Kidney tubule cell (primary cell): ENCODE data around the gene NUBP2.

ENCODE experiments used
- DNase-seq: peaks from one replicate; pipeline ENCODE4 v3.0.0-alpha.2; 2018; ENCODE audit warnings: low spot score

Gene NUBP2

DNA sequence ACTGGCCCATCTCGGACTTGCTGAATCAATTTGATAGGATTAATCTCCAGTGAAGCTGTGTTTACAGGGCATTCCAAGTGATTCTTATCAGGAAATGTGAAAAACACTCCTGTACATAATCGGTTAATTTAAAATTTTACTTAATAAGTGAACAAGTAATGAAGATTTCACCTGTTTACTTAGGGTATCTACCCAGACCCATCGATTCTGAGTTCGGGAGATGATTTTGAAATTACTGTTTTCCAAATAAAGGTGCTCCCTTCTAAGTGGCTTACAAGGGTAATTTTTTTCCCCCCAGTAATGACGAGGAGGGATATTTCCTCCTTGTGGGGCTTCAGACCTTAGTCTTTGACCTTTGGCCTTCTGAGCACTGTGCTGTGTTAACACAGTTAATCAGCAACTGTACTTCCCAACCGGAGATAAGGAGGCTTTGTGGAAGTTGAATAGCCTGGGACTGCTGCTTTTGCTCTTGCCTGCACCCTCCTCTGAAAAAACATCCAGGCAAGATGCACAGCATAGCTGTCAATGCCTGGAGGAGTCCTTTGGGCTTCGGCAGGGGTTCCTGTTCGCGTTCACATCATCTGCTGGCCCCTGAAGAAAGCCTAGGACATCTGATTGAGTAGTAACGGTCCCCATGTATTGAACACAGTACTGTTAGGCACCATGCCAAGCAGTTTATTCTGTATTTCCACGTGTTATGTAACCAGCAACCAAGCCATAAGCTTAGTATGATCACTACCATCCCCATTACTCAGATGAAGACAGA is 46.1 kb downstream of the NUBP2 start:
- peak; percentile 39 for DNase-seq

DNA sequence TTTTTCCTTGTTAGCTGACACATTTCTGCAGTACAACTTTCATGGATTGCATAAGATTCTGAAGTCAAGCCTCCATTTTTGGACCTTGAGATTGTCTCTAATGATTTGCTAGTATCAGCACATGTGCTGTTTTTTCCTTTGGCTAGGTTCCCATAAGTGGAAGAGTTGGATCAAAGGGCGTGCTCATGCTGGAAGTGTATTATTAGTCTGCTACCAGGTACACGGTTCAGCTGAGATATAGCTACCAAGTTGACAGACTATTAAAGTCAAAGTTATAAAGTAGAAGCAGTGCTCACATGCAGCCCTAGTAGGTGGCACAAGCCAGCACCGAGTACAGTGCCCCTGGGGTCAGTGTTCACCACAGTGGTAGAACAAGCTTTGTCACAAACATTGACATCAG is 47.5 kb downstream of the NUBP2 start:
- no peak for DNase-seq

- no peak for DNase-seq
Observed at GRCh38 chr16:1831186-1832075, 48.7 kb downstream of the NUBP2 start.

GRCh38 chr16:1832838-1833454 is 50.2 kb downstream of the NUBP2 start:
- DNase-seq, result no peak

DNA sequence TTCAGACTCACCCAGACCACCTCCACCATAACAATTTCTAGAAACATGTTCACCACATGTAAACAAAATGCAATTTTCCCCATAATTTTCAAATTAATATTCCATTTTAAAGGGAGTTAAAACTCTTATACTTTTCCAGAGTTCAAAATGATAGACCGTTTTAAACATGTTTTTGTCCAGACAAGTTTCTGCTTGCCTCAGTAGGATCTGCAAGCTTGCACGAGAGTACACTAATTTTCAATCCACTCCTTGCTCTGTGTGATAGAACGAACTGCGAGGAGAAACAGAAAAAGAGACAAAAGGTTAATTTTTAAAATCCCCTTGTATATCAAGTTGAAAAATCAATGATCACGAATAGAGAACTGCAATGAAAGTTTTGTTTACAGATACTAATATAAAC is 51.3 kb downstream of the NUBP2 start:
- DNase-seq, result no peak
